B cell (primary cell): Measurements from ENCODE around the gene ZBTB40. TPM values are rescaled to one million over a fixed set of nuclear protein-coding genes. Genes with fewer than 3 reads are reported as not detected.

Source experiments
- ATAC-seq: fragments of 200-7000 bp; cut with Tn5 transposase; one replicate; pipeline ENCODE4 v1.10.0; 2021; ENCODE audit warnings: low read depth, mild to moderate bottlenecking, moderate number of reproducible peaks, moderate library complexity
- CTCF ChIA-PET: fragments of 350-600 bp; sonication (Branson Sonifier 250); formaldehyde crosslinking; loops from one replicate; lab custom pipeline; 2021; ENCODE audit warnings: antibody characterized with exemption, inconsistent platforms; lab: Charles Lee
- POLR2A ChIA-PET: fragments of 350-600 bp; sonication (Branson Sonifier 250); formaldehyde crosslinking; loops from one replicate; lab custom pipeline; 2021; ENCODE audit warnings: antibody characterized with exemption; lab: Charles Lee
- DNase-seq: peaks from one replicate; pipeline ENCODE4 v3.0.0; 2013
- H2AFZ ChIP-seq: 2 replicates; pipeline ENCODE4 v1.6.1; 2012; ENCODE audit warnings: mild to moderate bottlenecking, low read depth, low read length; ENCODE audit not compliant: insufficient read depth, poor library complexity, severe bottlenecking
- H3K27ac ChIP-seq, 2 donors: 1 replicate in 1 of 2; 2 replicates in 1 of 2; pipeline ENCODE4 v1.5.1; 2012 to 2013; ENCODE audit warnings: low read length in 2 of 2, mild to moderate bottlenecking in 2 of 2, moderate library complexity in 1 of 2
- H3K27me3 ChIP-seq, 4 experiments: fragments of 200-600 bp in 1 of 4; sonication (generic) in 1 of 4; replicated peaks in 1 of 4; 1 replicate in 2 of 4; 2 replicates in 2 of 4; pipeline versions ENCODE4 v1.6.1 to v1.7.0; 2013 to 2016; ENCODE audit warnings: low read length in 3 of 4, mild to moderate bottlenecking in 2 of 4, mixed read lengths in 1 of 4, moderate library complexity in 1 of 4; ENCODE audit not compliant: insufficient read depth in 4 of 4, control insufficient read depth in 3 of 4; ENCODE audit errors: control extremely low read depth in 1 of 4
- H3K36me3 ChIP-seq, 2 experiments: replicated peaks in 1 of 2; 1 replicate in 1 of 2; 2 replicates in 1 of 2; pipeline versions ENCODE4 v1.6.1 to v1.7.1; 2013; ENCODE audit warnings: low read length in 1 of 2; ENCODE audit not compliant: insufficient read depth in 2 of 2, control insufficient read depth in 1 of 2; ENCODE audit errors: control extremely low read depth in 1 of 2, extremely low read depth in 1 of 2
- H3K4me1 ChIP-seq, 2 donors: fragments of 200-600 bp in 1 of 2; sonication (generic) in 1 of 2; 1 replicate in 1 of 2; 2 replicates in 1 of 2; pipeline versions ENCODE4 v1.5.1 to v1.6.1; 2013 to 2017; ENCODE audit warnings: low read length in 2 of 2; ENCODE audit not compliant: control insufficient read depth in 2 of 2, insufficient read depth in 2 of 2
- H3K4me2 ChIP-seq: replicated peaks from 2 replicates; pipeline ENCODE3; 2012; ENCODE audit warnings: mild to moderate bottlenecking, low read depth, low read length; ENCODE audit not compliant: poor library complexity, severe bottlenecking
- H3K4me3 ChIP-seq, 5 experiments: fragments of 200-600 bp in 1 of 5; sonication (generic) in 1 of 5; 1 replicate in 3 of 5; 2 replicates in 2 of 5; pipeline versions ENCODE4 v1.5.1 to v1.7.0; 2011 to 2016; ENCODE audit warnings: low read length in 4 of 5, mild to moderate bottlenecking in 4 of 5, low read depth in 2 of 5, control low read depth in 1 of 5, moderate library complexity in 1 of 5; ENCODE audit not compliant: insufficient read depth in 1 of 5; ENCODE audit errors: control extremely low read depth in 1 of 5, extremely low read depth in 1 of 5
- H3K79me2 ChIP-seq: fragments of 200-600 bp; sonication (generic); one replicate; pipeline ENCODE4 v1.6.0; 2016; ENCODE audit warnings: low read length; ENCODE audit not compliant: control insufficient read depth, insufficient read depth
- H3K9ac ChIP-seq: fragments of 200-600 bp; sonication (generic); 2 replicates; pipeline ENCODE4 v1.6.1; 2017; ENCODE audit warnings: mild to moderate bottlenecking, low read length, moderate library complexity
- H3K9me3 ChIP-seq, 3 donors: one replicate each; pipeline versions ENCODE4 v1.6.1 to v1.7.1; 2013; ENCODE audit warnings: low read length in 2 of 3; ENCODE audit not compliant: control insufficient read depth in 2 of 3, insufficient read depth in 1 of 3; ENCODE audit errors: control extremely low read depth in 1 of 3
- H4K20me1 ChIP-seq: 2 replicates; pipeline ENCODE4 v1.6.0; 2012; ENCODE audit warnings: mild to moderate bottlenecking, low read length; ENCODE audit not compliant: insufficient read depth, control insufficient read depth, poor library complexity, severe bottlenecking
- H3K27ac Mint-ChIP-seq: one replicate; pipeline ENCODE4 v1.8.0; 2021; ENCODE audit warnings: mixed read lengths
- H3K27me3 Mint-ChIP-seq: one replicate; pipeline ENCODE4 v1.8.0; 2021; ENCODE audit warnings: mixed read lengths
- H3K4me1 Mint-ChIP-seq: one replicate; pipeline ENCODE4 v1.8.0; 2021; ENCODE audit warnings: mixed read lengths
- H3K4me3 Mint-ChIP-seq: one replicate; pipeline ENCODE4 v1.8.0; 2021; ENCODE audit warnings: mixed read lengths
- H3K9me3 Mint-ChIP-seq: one replicate; pipeline ENCODE4 v1.8.0; 2022; ENCODE audit warnings: mixed read lengths; ENCODE audit not compliant: insufficient read depth
- CTCF ChIP-seq: fragments of 200-600 bp; IDR thresholded peaks from one replicate; pipeline ENCODE4 v1.8.0; 2022; ENCODE audit warnings: antibody characterized with exemption, mild to moderate bottlenecking
- EZH2 ChIP-seq: IDR thresholded peaks from 2 replicates; pipeline ENCODE4 v1.6.1; 2012; ENCODE audit warnings: borderline replicate concordance, low read depth, mild to moderate bottlenecking, moderate library complexity, low read length; ENCODE audit not compliant: insufficient read depth, poor library complexity, severe bottlenecking
- WGBS: methylation state at CpG from one replicate; pipeline ENCODE4 v1.1.5; 2013; ENCODE audit warnings: missing lambda C conversion rate; ENCODE audit not compliant: insufficient coverage; 5-methylcytosine and 5-hydroxymethylcytosine counted together
- intact Hi-C: fragments of 100-400 bp; cut with micrococcal nuclease; formaldehyde crosslinking; loops from one replicate; pipeline ENCODE4 v1.10.0; 2022
- polyA plus RNA-seq: library from polyadenylated mRNA; depleted of rRNA; stranded (reverse); fragments of >200 nt; gene quantifications from 2 replicates; pipeline ENCODE4 v1.2.3, GENCODE V29; 2012
- total RNA-seq, 2 donors: library from RNA; stranded (reverse); fragments of 120-200 nt in 1 of 2; gene quantifications; 1 replicate in 1 of 2; 2 replicates in 1 of 2; pipeline versions ENCODE4 v1.2.3 to v1.2.4, GENCODE V29; 2013 to 2022

Gene ZBTB40
- total and polyA plus RNA-seq, 2 donors (not counting 1 experiment from before 2014, with no cell fraction given), result 30.9 to 51.9 TPM

GRCh38 chr1:22426781-22427180, 24.9 kb upstream of the ZBTB40 start:
- no peaks in the 10 kb centered on the region for H3K9me3 Mint-ChIP-seq
- no peak overlapping the region for H3K27ac ChIP-seq
- no peaks in the 10 kb centered on the region for H3K27me3 ChIP-seq
- ChIA-PET CTCF (no interaction called here), POLR2A (no interaction called here)
- H3K27me3 Mint-ChIP-seq, result peaks cover 8% of the 10 kb centered on the region
- H3K4me1 Mint-ChIP-seq, result peaks cover 2% of the 10 kb centered on the region
- DNase-seq (no peak), ATAC-seq (no peak)
- TF ChIP-seq EZH2 (no peak), CTCF (no peak)
- no peak overlapping the region for H3K4me3 ChIP-seq
- WGBS, result no CpG with 5 or more reads among the region's 4 CpGs
- no peaks in the 10 kb centered on the region for H4K20me1 ChIP-seq
- H3K4me2 ChIP-seq, result no peak overlapping the region
- H3K9ac ChIP-seq, result no peak overlapping the region
- H3K79me2 ChIP-seq, result no peaks in the 10 kb centered on the region
- H2AFZ ChIP-seq, result no peak overlapping the region
- peaks cover 0 to 3% (median 0%) of the 10 kb centered on the region in 3 donors for H3K9me3 ChIP-seq
- peaks cover 0 to under 1% of the 10 kb centered on the region in 2 donors for H3K4me1 ChIP-seq
- intact Hi-C loops, result no loop called here
- no peak overlapping the region for H3K27ac Mint-ChIP-seq
- no peaks in the 10 kb centered on the region for H3K36me3 ChIP-seq
- no peak overlapping the region for H3K4me3 Mint-ChIP-seq

GRCh38 chr1:22428672-22429071, 23.0 kb upstream of the ZBTB40 start:
- Mint-ChIP-seq H3K4me1 (peaks cover 8% of the 10 kb centered on the region), H3K9me3 (no peaks in the 10 kb centered on the region), H3K27ac (no peak overlapping the region), H3K27me3 (no peaks in the 10 kb centered on the region), H3K4me3 (peak overlapping the region; percentile 87)
- Histone ChIP-seq H3K4me2 (peak overlapping the region; percentile 55), H3K4me3 (peak overlapping the region in 4 of 5 experiments; percentile 53 to 63 (median 56)), H3K9ac (peak overlapping the region; percentile 38), H3K27me3 (no peaks in the 10 kb centered on the region), H2AFZ (peak overlapping the region; percentile 70), H3K79me2 (no peaks in the 10 kb centered on the region), H3K27ac (no peak overlapping the region), H4K20me1 (no peaks in the 10 kb centered on the region), H3K4me1 (peaks cover 0 to 5% of the 10 kb centered on the region in 2 donors), H3K36me3 (no peaks in the 10 kb centered on the region), H3K9me3 (peaks cover 0 to 3% (median 0%) of the 10 kb centered on the region in 3 donors)
- ATAC-seq (peak; percentile 63), DNase-seq (peak; percentile 64)
- intact Hi-C loops, result loop anchor here (1.0 kb wide), 1 partner anchor 24 kb away; no protein-coding TSS in a partner anchor
- WGBS, result 40% methylated on average over 1 of the region's 5 CpGs
- no peak for TF ChIP-seq EZH2
- TF ChIP-seq CTCF, result no peak
- ChIA-PET POLR2A (no interaction called here), CTCF (no interaction called here)
